Spleen (tissue), 11 donors: ENCODE data around the gene SUCLG2. TPM values are rescaled to one million over a fixed set of nuclear protein-coding genes. Genes with fewer than 3 reads are reported as not detected.

Experiments used
- DNase-seq: peaks from one replicate; pipeline ENCODE4 v3.0.0-alpha.2; 2020
- H3K27ac ChIP-seq, 8 donors: fragments of 200-600 bp; sonication (generic) in 7 of 8; 1 replicate in 4 of 8; 2 replicates in 4 of 8; pipeline versions ENCODE4 v1.5.0 to v1.8.0; 2016 to 2021; ENCODE audit warnings: inconsistent platforms in 4 of 8, mild to moderate bottlenecking in 4 of 8, moderate library complexity in 1 of 8
- H3K27me3 ChIP-seq, 7 donors: fragments of 200-600 bp; sonication (generic) in 6 of 7; replicated peaks in 1 of 7; 1 replicate in 4 of 7; 2 replicates in 3 of 7; pipeline versions ENCODE4 v1.5.0 to v1.8.0; 2016 to 2021; ENCODE audit warnings: inconsistent platforms in 3 of 7, mild to moderate bottlenecking in 1 of 7
- H3K36me3 ChIP-seq, 6 donors: fragments of 200-600 bp; sonication (generic) in 5 of 6; 1 replicate in 4 of 6; 2 replicates in 2 of 6; pipeline versions ENCODE4 v1.5.0 to v1.8.0; 2016 to 2021; ENCODE audit warnings: inconsistent platforms in 2 of 6
- H3K4me1 ChIP-seq, 6 donors: fragments of 200-600 bp; sonication (generic) in 5 of 6; 1 replicate in 3 of 6; 2 replicates in 3 of 6; pipeline versions ENCODE4 v1.5.0 to v1.8.0; 2016 to 2021; ENCODE audit warnings: inconsistent platforms in 3 of 6
- H3K4me3 ChIP-seq, 8 donors: fragments of 200-600 bp; sonication (generic) in 7 of 8; 1 replicate in 4 of 8; 2 replicates in 4 of 8; pipeline versions ENCODE4 v1.5.0 to v1.8.0; 2016 to 2021; ENCODE audit warnings: inconsistent platforms in 4 of 8, mild to moderate bottlenecking in 4 of 8, moderate library complexity in 2 of 8
- H3K9me3 ChIP-seq, 8 donors: fragments of 200-600 bp; sonication (generic) in 7 of 8; 1 replicate in 4 of 8; 2 replicates in 4 of 8; pipeline versions ENCODE4 v1.5.0 to v1.8.0; 2016 to 2021; ENCODE audit warnings: inconsistent platforms in 4 of 8
- POLR2A ChIP-seq, 3 donors: fragments of 450-650 bp; IDR thresholded peaks; one replicate each; pipeline ENCODE4 v1.5.1; 2017; ENCODE audit warnings: antibody characterized with exemption in 3 of 3, mild to moderate bottlenecking in 1 of 3
- POLR2AphosphoS5 ChIP-seq, 3 donors: sonication (generic); formaldehyde crosslinking; IDR thresholded peaks; one replicate each; pipeline ENCODE4 v1.5.1; 2017; ENCODE audit warnings: antibody characterized with exemption in 3 of 3
- WGBS, 5 donors: extraction: QIAGEN DNeasy Blood & Tissue Kit in 3 of 5; methylation state at CpG; one replicate each; pipeline versions ENCODE4 v1.1.5 to v1.1.7; 2013 to 2018; 5-methylcytosine and 5-hydroxymethylcytosine counted together
- intact Hi-C: fragments of 100-400 bp; cut with DNase I; formaldehyde crosslinking; loops from one replicate; pipeline ENCODE4 v1.15.0; 2023; ENCODE audit warnings: low total_unique reads
- polyA plus RNA-seq, 3 donors: library from polyadenylated mRNA; stranded (reverse); fragments of 200-250 nt; gene quantifications; one replicate each; pipeline ENCODE4 v1.2.1, GENCODE V29; 2013
- total RNA-seq, 7 donors: library from RNA; depleted of rRNA in 3 of 7; stranded (reverse); fragments of >200 nt in 3 of 7; fragmentation: NEBNext Ultra II Directional in 4 of 7; extraction: Animal tissue kit (Norgen Biotek cat#: 25700) in 4 of 7; gene quantifications; one replicate each; pipeline versions ENCODE4 v1.1.0 to v1.2.1, GENCODE V29; 2016 to 2021
- TF ChIP-seq, protein P1 (sequence below), 11 experiments: fragments of 200-600 bp in 7 of 11; fragments of 450-650 bp in 4 of 11; sonication (generic) in 4 of 11; IDR thresholded peaks in 8 of 11; conservative IDR thresholded peaks in 3 of 11; 1 replicate in 7 of 11; 2 replicates in 4 of 11; pipeline versions ENCODE4 v1.4.0 to v1.8.0; 2016 to 2021; ENCODE audit warnings: antibody characterized with exemption in 11 of 11, inconsistent platforms in 4 of 11, mild to moderate bottlenecking in 1 of 11
- donor health status: healthy with polysubstance abuse.
- donor health status: DM: no; HTN: no; CAD: no; lungs with moderate emphysema.
- donor health status: DM: no; HTN: no; CAD: no.
- donor health status: Bipolar disorder and iron deficiency.
- donor health status: healthy.
- donor health status: DM: no; HTN: no; CAD: no.
- donor health status: DM: yes; HTN: yes; CAD: no.

Gene SUCLG2
- total and polyA plus RNA-seq, 10 donors: 31.5 to 75.6 (median 55.2) TPM

DNA sequence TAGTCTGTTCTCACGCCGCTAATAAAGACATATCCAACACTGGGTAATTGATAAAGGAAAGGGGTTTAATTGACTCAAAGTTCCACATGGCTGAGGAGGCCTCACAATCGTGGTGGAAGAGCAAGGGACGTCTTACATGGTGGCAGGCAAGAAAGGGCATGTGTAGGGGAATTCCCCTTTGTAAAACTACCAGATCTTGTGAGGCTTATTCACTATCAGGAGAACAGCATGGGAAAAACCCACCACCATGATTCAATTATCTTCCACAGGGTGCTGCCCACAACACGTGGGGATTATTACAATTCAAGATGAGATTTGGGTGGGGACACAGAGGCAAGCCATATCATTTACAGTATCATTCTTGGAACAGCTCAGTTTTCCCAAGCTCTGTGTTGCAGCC is 268.0 kb downstream of the SUCLG2 start:
- H3K4me1 ChIP-seq: peaks cover 0 to 22% (median 5%) of the 10 kb centered on the region in 6 donors
- H3K36me3 ChIP-seq: peaks cover 0 to 30% (median 0%) of the 10 kb centered on the region in 6 donors
- no peak overlapping the region for H3K27ac ChIP-seq
- intact Hi-C loops: no loop called here
- DNase-seq: no peak
- H3K4me3 ChIP-seq: no peak overlapping the region
- no peak for TF ChIP-seq POLR2A (IDR thresholded peaks at IDR 0.05)
- TF ChIP-seq POLR2AphosphoS5 (IDR thresholded peaks at IDR 0.05): no peak
- TF ChIP-seq, protein P1, sequence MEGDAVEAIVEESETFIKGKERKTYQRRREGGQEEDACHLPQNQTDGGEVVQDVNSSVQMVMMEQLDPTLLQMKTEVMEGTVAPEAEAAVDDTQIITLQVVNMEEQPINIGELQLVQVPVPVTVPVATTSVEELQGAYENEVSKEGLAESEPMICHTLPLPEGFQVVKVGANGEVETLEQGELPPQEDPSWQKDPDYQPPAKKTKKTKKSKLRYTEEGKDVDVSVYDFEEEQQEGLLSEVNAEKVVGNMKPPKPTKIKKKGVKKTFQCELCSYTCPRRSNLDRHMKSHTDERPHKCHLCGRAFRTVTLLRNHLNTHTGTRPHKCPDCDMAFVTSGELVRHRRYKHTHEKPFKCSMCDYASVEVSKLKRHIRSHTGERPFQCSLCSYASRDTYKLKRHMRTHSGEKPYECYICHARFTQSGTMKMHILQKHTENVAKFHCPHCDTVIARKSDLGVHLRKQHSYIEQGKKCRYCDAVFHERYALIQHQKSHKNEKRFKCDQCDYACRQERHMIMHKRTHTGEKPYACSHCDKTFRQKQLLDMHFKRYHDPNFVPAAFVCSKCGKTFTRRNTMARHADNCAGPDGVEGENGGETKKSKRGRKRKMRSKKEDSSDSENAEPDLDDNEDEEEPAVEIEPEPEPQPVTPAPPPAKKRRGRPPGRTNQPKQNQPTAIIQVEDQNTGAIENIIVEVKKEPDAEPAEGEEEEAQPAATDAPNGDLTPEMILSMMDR (IDR thresholded peaks at IDR 0.05 in 8 of 11, conservative IDR thresholded peaks at IDR 0.05 in 3 of 11): no peak
- WGBS, 5 donors: 65 to 81% (median 67%) methylated on average over 5 of the region's 5 CpGs
- no peaks in the 10 kb centered on the region for H3K27me3 ChIP-seq
- H3K9me3 ChIP-seq: no peaks in the 10 kb centered on the region

DNA sequence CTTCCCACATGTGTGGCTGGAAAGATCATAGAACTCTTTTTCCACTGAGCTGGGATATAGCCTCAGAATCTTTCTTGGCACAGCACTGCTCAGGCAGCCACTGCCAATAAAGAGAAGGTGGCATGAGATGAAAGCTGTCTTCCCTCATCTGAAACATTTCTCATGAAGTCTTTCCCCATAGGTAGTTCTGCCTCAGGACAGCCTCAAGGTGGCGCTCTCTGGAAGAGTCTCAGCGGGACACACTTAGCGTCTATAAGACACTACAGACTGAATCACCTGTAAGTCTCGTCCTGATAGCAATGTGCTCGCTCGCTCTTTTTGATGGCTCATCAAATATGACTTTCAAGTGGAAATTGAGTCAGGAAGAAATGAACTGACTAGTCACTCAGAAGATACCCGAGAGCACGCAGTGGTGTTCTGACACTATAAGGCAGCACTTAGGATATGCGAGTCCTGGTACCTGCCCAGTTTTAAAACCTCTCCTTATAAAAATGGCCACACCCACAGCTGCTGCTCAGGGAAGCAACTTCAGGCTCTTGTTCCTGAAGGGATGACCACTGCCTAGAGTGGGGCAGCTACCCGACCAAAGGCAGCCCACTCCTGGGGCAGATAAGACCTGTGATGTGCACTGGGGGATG is 269.5 kb downstream of the SUCLG2 start:
- Histone ChIP-seq H3K27ac (no peak overlapping the region), H3K4me3 (no peak overlapping the region), H3K4me1 (peaks cover 0 to 32% (median 8%) of the 10 kb centered on the region in 6 donors), H3K36me3 (peaks cover 0 to 31% (median 0%) of the 10 kb centered on the region in 6 donors), H3K27me3 (no peaks in the 10 kb centered on the region), H3K9me3 (no peaks in the 10 kb centered on the region)
- TF ChIP-seq POLR2AphosphoS5 (IDR thresholded peaks at IDR 0.05) (no peak), POLR2A (IDR thresholded peaks at IDR 0.05) (no peak)
- TF ChIP-seq, protein P1 (IDR thresholded peaks at IDR 0.05 in 8 of 11, conservative IDR thresholded peaks at IDR 0.05 in 3 of 11): peak in 8 of 11 experiments; percentile 18 to 59 (median 44)
- WGBS, 5 donors: 77 to 88% (median 85%) methylated on average over 10 of the region's 10 CpGs
- DNase-seq: peak; percentile 79
- intact Hi-C loops: loop anchor here (5.0 kb wide), 1 partner anchor 407 kb away; no protein-coding TSS in a partner anchor

DNA sequence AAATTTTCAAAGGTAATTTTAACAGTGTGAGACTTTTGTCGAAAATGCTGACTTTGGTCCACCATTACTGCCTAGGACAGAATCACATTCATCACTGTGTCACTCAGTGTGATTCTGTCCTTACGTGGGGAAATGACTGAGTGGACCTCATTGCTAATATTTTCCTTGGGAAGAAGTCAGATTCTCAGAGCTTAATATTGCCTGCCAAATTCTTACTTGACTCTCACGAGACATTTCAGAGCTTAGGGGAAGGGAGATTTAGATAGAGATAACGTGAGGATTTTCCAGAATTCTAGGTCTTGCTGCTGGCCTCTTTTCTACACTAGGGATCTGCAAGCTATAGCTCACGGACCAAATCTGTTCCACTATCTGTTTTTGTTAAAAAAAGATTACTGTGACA is 270.4 kb downstream of the SUCLG2 start:
- WGBS, 5 donors: 81 to 91% (median 85%) methylated on average over 5 of the region's 5 CpGs
- H3K36me3 ChIP-seq: peaks cover 0 to 34% (median 0%) of the 10 kb centered on the region in 6 donors

DNA sequence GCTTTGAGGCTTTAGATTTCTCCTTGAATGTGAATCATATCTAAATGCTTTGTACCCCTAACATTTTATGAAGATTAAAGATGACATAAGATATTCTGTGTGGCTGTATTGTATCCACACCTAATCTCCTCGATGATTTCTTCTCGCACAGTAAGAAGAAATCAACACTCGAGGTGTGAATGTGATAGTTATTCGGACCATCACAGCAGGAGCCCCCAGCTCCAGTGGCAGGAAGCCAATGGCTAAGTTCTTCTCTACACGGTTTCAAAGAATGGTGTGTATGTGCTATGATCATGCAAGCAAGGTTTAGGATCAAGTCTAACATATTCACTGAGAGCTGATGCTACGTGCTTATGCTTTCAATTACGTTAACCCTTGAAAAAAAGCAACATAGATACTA is 271.0 kb downstream of the SUCLG2 start:
- 80 to 88% (median 81%) methylated on average over 7 of the region's 7 CpGs for WGBS, 5 donors
- Histone ChIP-seq H3K4me3 (no peak overlapping the region), H3K36me3 (peaks cover 0 to 34% (median 0%) of the 10 kb centered on the region in 6 donors), H3K9me3 (no peaks in the 10 kb centered on the region), H3K27me3 (no peaks in the 10 kb centered on the region), H3K27ac (no peak overlapping the region), H3K4me1 (peaks cover 0 to 32% (median 10%) of the 10 kb centered on the region in 6 donors)
- intact Hi-C loops: loop anchor here (5.0 kb wide), 1 partner anchor 409 kb away; no protein-coding TSS in a partner anchor
- TF ChIP-seq, protein P1 (IDR thresholded peaks at IDR 0.05 in 8 of 11, conservative IDR thresholded peaks at IDR 0.05 in 3 of 11): no peak
- TF ChIP-seq POLR2A (IDR thresholded peaks at IDR 0.05) (no peak), POLR2AphosphoS5 (IDR thresholded peaks at IDR 0.05) (no peak)
- no peak for DNase-seq

More for the DNA sequence above, 270.4 kb downstream of the SUCLG2 start:
- H3K27ac ChIP-seq: no peak overlapping the region
- H3K4me3 ChIP-seq: no peak overlapping the region
- H3K27me3 ChIP-seq: no peaks in the 10 kb centered on the region
- no peaks in the 10 kb centered on the region for H3K9me3 ChIP-seq
- intact Hi-C loops: loop anchor here (5.0 kb wide), 1 partner anchor 408 kb away; no protein-coding TSS in a partner anchor
- peaks cover 0 to 32% (median 8%) of the 10 kb centered on the region in 6 donors for H3K4me1 ChIP-seq
- no peak for TF ChIP-seq POLR2AphosphoS5 (IDR thresholded peaks at IDR 0.05)
- no peak for TF ChIP-seq POLR2A (IDR thresholded peaks at IDR 0.05)
- TF ChIP-seq, protein P1 (IDR thresholded peaks at IDR 0.05 in 8 of 11, conservative IDR thresholded peaks at IDR 0.05 in 3 of 11): no peak
- DNase-seq: no peak
